Kidney (tissue), 14 donors: ENCODE measurements around the gene CALML5. TPM values are rescaled to one million over a fixed set of nuclear protein-coding genes. Genes with fewer than 3 reads are reported as not detected.

Experiments used
- DNase-seq, 5 donors: peaks; one replicate each; pipeline ENCODE4 v3.0.0-alpha.2; 2013 to 2020
- FAIRE-seq: peaks from 2 replicates; lab custom pipeline; 2012; peaks lifted over from hg19 to GRCh38; lab: Jason Lieb, UNC
- H3K27ac ChIP-seq, 2 donors: one replicate each; pipeline ENCODE4 v1.7.0; 2013; ENCODE audit warnings: low read depth in 2 of 2, low read length in 2 of 2, inconsistent platforms in 1 of 2
- H3K27me3 ChIP-seq: one replicate; pipeline ENCODE4 v1.7.1; 2013; ENCODE audit warnings: low read length, inconsistent platforms; ENCODE audit not compliant: control insufficient read depth, insufficient read depth
- H3K36me3 ChIP-seq, 3 donors: one replicate each; pipeline versions ENCODE4 v1.7.0 to v1.7.1; 2013; ENCODE audit warnings: low read length in 3 of 3, control low read depth in 1 of 3, inconsistent platforms in 1 of 3; ENCODE audit not compliant: insufficient read depth in 3 of 3, control insufficient read depth in 2 of 3
- H3K4me1 ChIP-seq, 3 donors: one replicate each; pipeline versions ENCODE4 v1.7.0 to v1.7.1; 2013; ENCODE audit warnings: low read length in 3 of 3, inconsistent platforms in 1 of 3, low read depth in 1 of 3; ENCODE audit not compliant: control insufficient read depth in 2 of 3, insufficient read depth in 2 of 3
- H3K4me3 ChIP-seq, 3 donors: one replicate each; pipeline versions ENCODE4 v1.7.0 to v1.8.1; 2013; ENCODE audit warnings: low read length in 3 of 3, control low read depth in 1 of 3, inconsistent platforms in 1 of 3
- H3K9ac ChIP-seq, 3 donors: one replicate each; pipeline versions ENCODE4 v1.7.0 to v1.7.1; 2013; ENCODE audit warnings: low read length in 3 of 3, control low read depth in 1 of 3, inconsistent platforms in 1 of 3
- H3K9me3 ChIP-seq, 3 donors: one replicate each; pipeline versions ENCODE4 v1.7.0 to v1.7.1; 2013; ENCODE audit warnings: low read length in 3 of 3, control low read depth in 1 of 3, inconsistent platforms in 1 of 3; ENCODE audit not compliant: control insufficient read depth in 2 of 3, insufficient read depth in 1 of 3
- CTCF ChIP-seq: IDR thresholded peaks from 3 replicates; pipeline ENCODE4 v1.5.1; 2012; ENCODE audit warnings: mild to moderate bottlenecking, moderate library complexity, borderline replicate concordance; ENCODE audit not compliant: insufficient read depth; ENCODE audit errors: extremely low read depth
- intact Hi-C: fragments of 100-400 bp; cut with DNase I; formaldehyde crosslinking; loops from one replicate; pipeline ENCODE4 v1.11.1; 2022
- polyA plus RNA-seq: library from polyadenylated mRNA; stranded (reverse); fragments of 350-450 nt; fragmentation: Illumina TruSeq; extraction: RNeasy Lipid Tissue Mini Kit (QIAGEN cat#74804); gene quantifications from one replicate; pipeline ENCODE4 v1.2.3, GENCODE V29; 2014; ENCODE audit warnings: low read depth, low replicate concordance; ENCODE audit not compliant: insufficient read depth
- total RNA-seq: library from RNA; stranded (reverse); fragmentation: NEBNext Ultra II Directional; extraction: Animal tissue kit (Norgen Biotek cat#: 25700); gene quantifications from one replicate; pipeline ENCODE4 v1.2.1, GENCODE V29; 2021
- donor health status: control.
- donor health status: control.
- donor health status: control.
- donor health status: control.
- donor health status: control.
- donor health status: DM: yes; HTN: yes; CAD: no.
- donor health status: Normal renal cell carcinoma (clear cell type).

CALML5 gene
- total and polyA plus RNA-seq, 2 donors from 2014 or later = not detected

DNA sequence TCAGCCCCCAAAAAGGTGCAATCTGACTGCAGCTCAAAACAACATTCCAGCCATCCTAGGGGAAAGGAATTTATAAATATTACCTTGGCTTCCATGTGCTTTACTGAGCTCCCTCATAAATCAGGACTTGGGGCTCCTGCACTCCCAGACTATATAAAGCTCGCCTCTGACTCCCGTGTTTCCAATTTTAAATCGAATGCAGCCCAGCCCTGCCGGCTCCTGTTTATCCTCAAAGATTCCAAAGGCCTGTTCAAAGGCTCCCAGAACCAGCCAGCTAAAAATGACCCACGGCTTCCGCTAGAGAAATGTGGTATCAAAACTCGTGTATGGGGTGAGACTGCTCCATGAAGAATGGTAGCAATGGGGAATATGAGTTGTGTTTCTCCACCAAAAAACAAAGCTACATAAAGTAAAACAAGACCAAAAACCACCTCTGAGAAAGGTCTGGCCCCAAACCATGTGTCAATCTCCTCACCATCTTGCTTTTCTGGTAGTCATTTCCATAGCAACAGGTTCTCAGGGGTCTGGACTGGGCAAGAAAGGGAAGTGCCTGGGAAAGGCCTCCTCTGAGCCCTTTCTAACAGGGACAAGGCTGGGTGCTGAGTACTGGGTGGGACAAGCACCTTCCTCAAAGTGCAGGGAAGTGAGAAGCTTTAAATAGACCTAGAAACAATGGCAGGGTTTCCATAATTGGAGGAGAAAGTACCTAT, 30.5 kb upstream of the CALML5 start:
- Histone ChIP-seq H3K27ac (peak overlapping the region in 1 of 2 donors; percentile 28), H3K27me3 (no peaks in the 10 kb centered on the region), H3K4me1 (peaks cover 0 to 3% (median 0%) of the 10 kb centered on the region in 3 donors), H3K36me3 (no peaks in the 10 kb centered on the region), H3K9me3 (no peaks in the 10 kb centered on the region), H3K4me3 (no peak overlapping the region), H3K9ac (no peak overlapping the region)
- intact Hi-C loops = no loop called here
- FAIRE-seq = no peak
- no peak for TF ChIP-seq CTCF
- no peak for DNase-seq

DNA sequence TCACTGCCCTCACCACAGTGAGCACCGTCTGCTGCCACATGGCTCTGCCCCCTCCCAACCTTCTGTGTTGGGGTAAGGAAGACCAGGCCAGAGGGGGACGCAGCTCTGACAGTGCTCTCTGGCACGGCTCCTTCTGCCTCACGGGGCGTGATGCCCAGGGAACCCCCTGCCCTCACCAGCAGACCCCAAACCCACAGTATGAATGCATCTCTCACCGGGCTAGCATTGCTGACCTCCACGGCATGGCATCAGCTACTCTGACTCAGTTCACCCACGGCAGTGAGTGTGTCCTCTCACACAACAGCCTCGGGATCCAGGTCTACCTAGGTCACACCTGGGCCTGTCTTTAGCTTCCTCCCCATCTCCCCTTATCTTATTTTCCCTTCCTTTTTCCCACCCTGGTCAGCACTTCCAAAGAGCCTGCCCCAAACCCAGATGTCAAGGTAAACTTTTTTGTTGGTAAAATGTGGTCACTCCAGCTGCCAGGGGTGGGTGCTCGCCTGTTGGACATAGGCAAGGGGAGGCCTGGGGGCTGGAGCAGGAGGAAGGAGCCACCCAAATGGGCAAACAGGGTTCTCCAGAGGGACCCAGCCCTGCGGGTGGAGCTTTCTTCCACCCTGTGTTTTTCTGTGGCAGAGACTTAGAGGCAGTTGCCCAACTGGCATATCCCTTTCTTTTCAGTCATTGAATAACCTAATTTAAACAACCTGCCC, 29.8 kb upstream of the CALML5 start:
- Histone ChIP-seq H3K36me3 (no peaks in the 10 kb centered on the region), H3K9ac (no peak overlapping the region), H3K9me3 (no peaks in the 10 kb centered on the region), H3K4me1 (peaks cover 0 to 3% (median 0%) of the 10 kb centered on the region in 3 donors), H3K27ac (no peak overlapping the region), H3K4me3 (no peak overlapping the region), H3K27me3 (no peaks in the 10 kb centered on the region)
- FAIRE-seq (no peak), DNase-seq (peak in 1 of 5 donors; percentile 23)
- no peak for TF ChIP-seq CTCF
- intact Hi-C loops = no loop called here

- TF ChIP-seq CTCF = no peak
- intact Hi-C loops = no loop called here
- Histone ChIP-seq H3K4me1 (peaks cover 0 to 3% (median 0%) of the 10 kb centered on the region in 3 donors), H3K27ac (no peak overlapping the region), H3K27me3 (no peaks in the 10 kb centered on the region), H3K36me3 (no peaks in the 10 kb centered on the region), H3K9ac (no peak overlapping the region), H3K4me3 (no peak overlapping the region), H3K9me3 (no peaks in the 10 kb centered on the region)
- DNase-seq = peak in 1 of 5 donors; percentile 34
- FAIRE-seq = no peak
These were observed 28.2 kb upstream of the CALML5 start for GRCh38 chr10:5527332-5528200.
